Mammary microvascular endothelial cell (primary cell): Measurements from ENCODE around the gene PHACTR1. TPM values are rescaled to one million over a fixed set of nuclear protein-coding genes. Genes with fewer than 3 reads are reported as not detected.

ENCODE experiments used
- total RNA-seq: library from RNA; depleted of rRNA; stranded (reverse); fragments of >200 nt; gene quantifications from 2 replicates; pipeline ENCODE4 v1.2.3, GENCODE V29; 2015

Gene PHACTR1
- 10.5 and 12.5 TPM in 2 replicates for total RNA-seq

GRCh38 chr6:12716298-12716916 lies at the start of gene PHACTR1:
PHACTR1 (plus strand) TSS chr6:12716767.

GRCh38 chr6:13328076-13328874 lies 611.7 kb downstream of the PHACTR1 start, which contains the start of gene TBC1D7:
TBC1D7 (minus strand) TSS chr6:13328537; CDS start chr6:13326898, 1,639 bp downstream.

